Transverse colon (tissue), 4 donors: ENCODE results near the gene RGS7.

Experiments
- CTCF ChIP-seq, 5 experiments: fragments of 200-600 bp in 3 of 5; fragments of 450-650 bp in 2 of 5; sonication (generic) in 3 of 5; IDR thresholded peaks; 1 replicate in 2 of 5; 2 replicates in 3 of 5; pipeline ENCODE4 v1.5.1; 2016 to 2017; ENCODE audit warnings: antibody characterized with exemption in 5 of 5, inconsistent platforms in 3 of 5, mild to moderate bottlenecking in 2 of 5, moderate library complexity in 1 of 5
- EP300 ChIP-seq: sonication (generic); formaldehyde crosslinking; IDR thresholded peaks from one replicate; pipeline ENCODE4 v1.6.1; 2017; ENCODE audit warnings: antibody characterized with exemption, low read depth
- POLR2AphosphoS5 ChIP-seq, 3 donors: sonication (generic); formaldehyde crosslinking; IDR thresholded peaks; one replicate each; pipeline ENCODE4 v1.6.1; 2016; ENCODE audit warnings: antibody characterized with exemption in 3 of 3

- TF ChIP-seq EP300: no peak
- no peak for TF ChIP-seq CTCF (IDR thresholded peaks at IDR 0.05)
- TF ChIP-seq POLR2AphosphoS5 (IDR thresholded peaks at IDR 0.05): no peak
Observed at GRCh38 chr1:241292973-241293372, 64.0 kb downstream of the RGS7 start.
